ENCODE results near the gene ERFE.

Gene ERFE

GRCh38 chr2:238146884-238147544, 11.8 kb upstream of the ERFE start:
- intact Hi-C loops (cut with DNase I; ENCODE audit: low total_unique reads) = no loop called here
- peaks cover 0 to 45% (median 8%) of the 10 kb centered on the region in 3 donors for H3K36me3 ChIP-seq
- H3K27ac ChIP-seq = no peak overlapping the region
- H3K4me3 ChIP-seq = no peak overlapping the region
- peaks cover 0 to 22% (median 19%) of the 10 kb centered on the region in 4 donors for H3K4me1 ChIP-seq
- no peak for DNase-seq
- H3K9me3 ChIP-seq = no peaks in the 10 kb centered on the region
- no peaks in the 10 kb centered on the region for H3K27me3 ChIP-seq
- TF ChIP-seq CTCF (IDR thresholded peaks at IDR 0.05) = no peak

- Histone ChIP-seq H3K27ac (no peak overlapping the region), H3K4me1 (peaks cover 0 to 2% (median under 1%) of the 10 kb centered on the region in 4 donors), H3K9me3 (no peaks in the 10 kb centered on the region), H3K27me3 (no peaks in the 10 kb centered on the region), H3K4me3 (no peak overlapping the region), H3K36me3 (peaks cover 0 to 45% (median 8%) of the 10 kb centered on the region in 3 donors)
- no peak for TF ChIP-seq CTCF (IDR thresholded peaks at IDR 0.05)
- intact Hi-C loops (cut with DNase I; ENCODE audit: low total_unique reads) = no loop called here
- no peak for DNase-seq
These were observed 9.8 kb upstream of the ERFE start for GRCh38 chr2:238148981-238149380.

- TF ChIP-seq CTCF (IDR thresholded peaks at IDR 0.05) = no peak
- no peak for DNase-seq
- Histone ChIP-seq H3K4me1 (no peaks in the 10 kb centered on the region), H3K36me3 (peaks cover 0 to 45% (median 8%) of the 10 kb centered on the region in 3 donors), H3K4me3 (no peak overlapping the region), H3K27me3 (no peaks in the 10 kb centered on the region), H3K27ac (no peak overlapping the region), H3K9me3 (no peaks in the 10 kb centered on the region)
- intact Hi-C loops (cut with DNase I; ENCODE audit: low total_unique reads) = no loop called here
These were observed 8.8 kb upstream of the ERFE start for GRCh38 chr2:238149841-238150572.

- no peaks in the 10 kb centered on the region for H3K9me3 ChIP-seq
- peaks cover 0 to 43% (median 8%) of the 10 kb centered on the region in 3 donors for H3K36me3 ChIP-seq
- DNase-seq = no peak
- no peak overlapping the region for H3K4me3 ChIP-seq
- H3K4me1 ChIP-seq = no peaks in the 10 kb centered on the region
- no peak overlapping the region for H3K27ac ChIP-seq
- no peaks in the 10 kb centered on the region for H3K27me3 ChIP-seq
- no peak for TF ChIP-seq CTCF (IDR thresholded peaks at IDR 0.05)
- intact Hi-C loops (cut with DNase I; ENCODE audit: low total_unique reads) = no loop called here
These were observed 8.1 kb upstream of the ERFE start for GRCh38 chr2:238150686-238151085.

- Histone ChIP-seq H3K36me3 (peaks cover 0 to 39% (median 8%) of the 10 kb centered on the region in 3 donors), H3K4me1 (no peaks in the 10 kb centered on the region), H3K4me3 (no peak overlapping the region), H3K27me3 (no peaks in the 10 kb centered on the region), H3K9me3 (no peaks in the 10 kb centered on the region), H3K27ac (no peak overlapping the region)
- intact Hi-C loops (cut with DNase I; ENCODE audit: low total_unique reads) = no loop called here
- no peak for DNase-seq
- no peak for TF ChIP-seq CTCF (IDR thresholded peaks at IDR 0.05)
These were observed 7.6 kb upstream of the ERFE start for GRCh38 chr2:238151205-238151604.
